EL (cell line): ENCODE results near the gene ADIG.

Experiments used
- DNase-seq: peaks from one replicate; pipeline ENCODE4 v3.0.0-alpha.2; 2016

ADIG gene

GRCh38 chr20:38603286-38603685 lies 22.3 kb downstream of the ADIG start:
- no peak for DNase-seq

- DNase-seq: peak; percentile 84
Measured at GRCh38 chr20:38604873-38605303, 23.9 kb downstream of the ADIG start.

- DNase-seq: no peak
Measured at GRCh38 chr20:38607351-38607750, 26.4 kb downstream of the ADIG start.

GRCh38 chr20:38608188-38608587 lies 27.2 kb downstream of the ADIG start:
- no peak for DNase-seq

GRCh38 chr20:38609815-38610214 lies 28.8 kb downstream of the ADIG start:
- DNase-seq: no peak

- peak; percentile 69 for DNase-seq
Measured at GRCh38 chr20:38610521-38610920, 29.5 kb downstream of the ADIG start.

GRCh38 chr20:38612751-38613515 lies 31.9 kb downstream of the ADIG start:
- DNase-seq: no peak

GRCh38 chr20:38615283-38615682 lies 34.3 kb downstream of the ADIG start:
- DNase-seq: no peak

- no peak for DNase-seq
Measured at GRCh38 chr20:38616457-38616856, 35.5 kb downstream of the ADIG start.

- peak; percentile 77 for DNase-seq
Measured at GRCh38 chr20:38617011-38617829, 36.2 kb downstream of the ADIG start.

GRCh38 chr20:38617830-38618196 lies 36.8 kb downstream of the ADIG start:
- DNase-seq: no peak

GRCh38 chr20:38620441-38620840 lies 39.4 kb downstream of the ADIG start:
- no peak for DNase-seq

- DNase-seq: peak; percentile 87
Measured at GRCh38 chr20:38623061-38623460, 42.1 kb downstream of the ADIG start.

- DNase-seq: no peak
Measured at GRCh38 chr20:38624084-38624483, 43.1 kb downstream of the ADIG start.

GRCh38 chr20:38625896-38626295 lies 44.9 kb downstream of the ADIG start:
- no peak for DNase-seq

GRCh38 chr20:38626921-38627659 lies 46.1 kb downstream of the ADIG start:
- DNase-seq: no peak

GRCh38 chr20:38628580-38629470 lies 47.8 kb downstream of the ADIG start:
- DNase-seq: no peak

- no peak for DNase-seq
Measured at GRCh38 chr20:38629979-38630378, 49.0 kb downstream of the ADIG start.

GRCh38 chr20:38630727-38631126 lies 49.7 kb downstream of the ADIG start:
- no peak for DNase-seq

GRCh38 chr20:38631155-38632022 lies 50.4 kb downstream of the ADIG start:
- DNase-seq: peak; percentile 32

GRCh38 chr20:38633577-38634093 lies 52.6 kb downstream of the ADIG start:
- peak; percentile 57 for DNase-seq
